MM.1S (cell line): Measurements from ENCODE around the gene APOBEC4.

Source experiments
- CTCF ChIP-seq: fragments of 300-600 bp; sonication (generic); IDR thresholded peaks from 2 replicates; pipeline ENCODE4 v1.5.1; 2016; ENCODE audit warnings: antibody characterized with exemption, low read length, mixed read lengths
- EZH2 ChIP-seq: fragments of 300-600 bp; sonication (generic); optimal IDR thresholded peaks from 2 replicates; pipeline ENCODE3; 2017; ENCODE audit warnings: low read depth, mild to moderate bottlenecking, antibody characterized with exemption, low read length, mixed read lengths
- EZH2phosphoT487 ChIP-seq: fragments of 300-600 bp; sonication (generic); IDR thresholded peaks from 2 replicates; pipeline ENCODE4 v1.6.1; 2018; ENCODE audit warnings: antibody characterized with exemption, low read length

DNA sequence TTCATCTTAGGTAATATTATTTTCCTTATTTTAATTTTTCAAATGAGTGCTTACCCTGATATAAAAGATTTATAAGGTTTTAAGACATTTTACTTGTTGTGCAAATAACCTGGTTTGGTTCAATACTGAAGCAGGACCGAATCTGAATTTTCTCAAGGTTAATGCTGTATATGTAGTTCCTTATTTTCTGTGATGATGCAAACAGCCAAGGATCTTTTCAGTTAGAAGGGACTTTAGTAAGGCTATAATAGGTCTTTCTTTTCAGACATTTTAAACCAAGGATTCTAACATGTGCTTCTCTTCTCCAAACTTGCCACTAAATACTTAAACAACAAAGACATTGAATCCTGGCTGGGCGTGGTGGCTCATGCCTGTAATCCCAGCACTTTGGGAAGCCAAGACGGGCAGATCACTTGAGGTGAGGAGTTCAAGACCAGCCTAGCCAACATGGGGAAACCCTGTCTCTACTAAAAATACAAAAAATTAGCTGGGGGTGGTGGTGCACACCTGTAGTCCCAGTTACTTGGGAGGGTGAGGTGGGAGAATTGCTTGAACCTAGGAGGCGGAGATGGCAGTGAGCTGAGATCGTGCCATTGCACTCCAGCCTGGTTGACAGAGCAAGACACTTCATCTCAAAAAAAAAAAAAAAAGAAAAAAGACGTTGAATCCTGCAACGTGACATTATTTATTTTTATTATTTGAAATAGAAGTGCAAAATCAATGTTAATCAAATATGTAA lies 14.3 kb downstream of the APOBEC4 start:
- TF ChIP-seq CTCF (no peak), EZH2 (no peak), EZH2phosphoT487 (no peak)
